GM19023 (cell line): ENCODE data around the gene CPLX1.
A peak's percentile ranks its signal among the peaks of the same experiment; 100 is the strongest.
"Not testable (repeated sequence)": the region's sequence is repeated elsewhere in the genome, so short reads cannot be mapped to it uniquely, and the experiment has no call there.

Source experiments
- ATAC-seq: cut with Tn5 transposase; IDR thresholded peaks from one replicate; pipeline ENCODE4 v1.9.1; 2021; ENCODE audit warnings: mild to moderate bottlenecking, moderate library complexity; ENCODE audit not compliant: unreplicated experiment

Gene CPLX1

DNA sequence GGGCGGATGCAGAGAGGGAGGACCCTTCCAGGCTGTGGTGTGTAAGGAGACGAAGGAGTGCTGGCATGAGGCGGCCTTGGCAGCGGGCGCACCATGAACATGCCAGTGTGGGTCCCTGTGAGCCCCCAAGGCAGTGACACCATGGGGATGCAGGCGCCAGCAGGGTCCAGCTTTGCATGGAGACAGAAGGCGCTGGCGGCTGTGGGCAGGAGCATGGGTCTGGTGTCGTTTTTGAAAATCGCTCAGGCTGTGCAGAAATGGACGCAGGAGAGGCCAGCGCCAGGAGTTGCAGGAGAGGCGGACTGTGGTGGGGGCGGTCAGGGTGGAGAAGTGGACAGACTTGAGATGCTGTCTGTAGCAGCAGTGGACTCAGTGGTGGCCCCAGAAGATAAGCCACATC, 64.2 kb downstream of the CPLX1 start:
- no peak for ATAC-seq

- ATAC-seq: no peak
These were observed 64.8 kb downstream of the CPLX1 start for GRCh38 chr4:761086-761485.

GRCh38 chr4:760616-761015, 65.3 kb downstream of the CPLX1 start:
- no peak for ATAC-seq

- ATAC-seq: not testable (repeated sequence)
These were observed 66.1 kb downstream of the CPLX1 start for GRCh38 chr4:759810-760209.

DNA sequence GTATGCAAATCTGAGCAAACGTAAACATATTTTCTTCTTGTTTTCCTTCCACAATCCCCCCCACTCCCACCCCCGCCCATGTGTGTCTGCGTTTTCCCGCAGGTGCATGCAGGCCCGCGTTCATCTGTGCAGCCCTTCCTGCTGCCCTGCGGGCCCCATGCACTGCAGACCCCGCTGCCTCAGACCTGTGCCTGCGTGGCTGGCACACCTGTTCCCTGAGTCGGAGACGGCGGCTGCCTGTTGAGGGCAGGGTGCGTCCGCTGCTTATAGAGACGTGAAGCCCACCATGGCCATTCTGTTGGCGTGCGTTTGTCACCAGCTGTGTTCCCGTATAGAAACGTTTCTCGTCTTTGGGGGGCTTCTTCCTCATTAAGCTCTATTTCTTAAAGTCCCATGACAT, 68.8 kb downstream of the CPLX1 start:
- ATAC-seq: no peak

DNA sequence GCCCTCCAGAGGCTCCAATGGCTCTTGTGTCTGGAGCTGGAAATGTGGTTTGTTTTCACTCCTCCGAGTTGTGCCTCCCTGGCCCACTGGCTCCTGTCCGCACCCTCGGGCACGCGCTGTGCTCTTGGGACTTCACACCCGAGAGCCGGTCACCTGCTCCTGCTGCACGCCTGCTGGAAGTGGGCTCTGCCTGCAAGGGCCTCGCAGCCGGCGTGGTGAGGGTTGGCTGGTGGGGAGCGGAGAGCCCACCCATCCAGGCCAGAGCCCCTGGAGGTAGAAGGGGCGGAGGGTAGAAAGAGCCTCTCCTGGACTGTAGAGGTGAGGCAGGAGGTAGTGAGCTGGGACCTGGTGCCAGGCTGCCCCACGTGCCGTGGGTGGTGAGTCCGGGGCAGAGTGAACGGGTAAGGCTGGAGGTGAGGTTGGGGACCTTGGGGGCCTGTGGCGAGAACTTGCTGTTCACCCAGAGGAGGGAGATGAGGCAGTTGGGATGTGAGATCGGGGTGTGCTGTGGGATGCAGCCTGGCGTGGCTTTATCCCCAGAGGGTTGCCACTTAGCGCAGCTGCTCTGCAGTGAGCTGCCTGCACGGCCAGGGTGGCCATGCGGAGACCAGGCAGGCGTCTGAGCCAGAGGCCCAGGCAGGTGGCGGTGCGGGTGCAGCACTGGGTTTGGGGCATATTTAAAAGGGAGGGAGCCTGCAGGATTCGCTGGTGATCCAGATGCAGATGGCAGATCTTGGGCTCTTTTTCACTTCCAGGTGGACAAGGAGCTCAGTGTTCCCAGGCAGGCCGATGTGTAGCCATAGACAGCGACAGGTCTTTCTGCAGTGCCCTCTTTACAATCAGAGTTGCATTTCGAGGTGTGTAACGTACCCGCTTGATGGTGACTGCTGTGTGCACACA, 71.5 kb downstream of the CPLX1 start:
- ATAC-seq: no peak

DNA sequence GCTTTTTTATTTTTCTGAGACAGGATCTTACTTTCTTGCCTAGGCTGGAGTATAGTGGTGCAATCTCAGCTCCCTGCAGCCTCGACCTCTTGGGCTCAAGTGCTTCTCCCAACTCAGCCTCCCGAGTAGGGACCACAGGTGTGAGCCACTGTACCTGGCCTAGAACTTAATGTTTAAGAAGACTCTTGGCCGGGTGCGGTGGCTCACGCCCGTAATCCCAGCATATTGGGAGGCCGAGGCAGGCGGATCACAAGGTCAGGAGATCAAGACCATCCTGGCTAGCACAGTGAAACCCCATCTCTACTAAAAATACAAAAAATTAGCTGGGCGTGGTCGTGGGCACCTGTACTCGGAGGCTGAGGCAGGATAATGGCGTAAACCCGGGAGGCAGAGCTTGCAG, 72.7 kb downstream of the CPLX1 start:
- not testable (repeated sequence) for ATAC-seq

GRCh38 chr4:752196-752861, 73.6 kb downstream of the CPLX1 start:
- ATAC-seq: no peak

- ATAC-seq: no peak
These were observed 74.3 kb downstream of the CPLX1 start for GRCh38 chr4:751676-752075.

DNA sequence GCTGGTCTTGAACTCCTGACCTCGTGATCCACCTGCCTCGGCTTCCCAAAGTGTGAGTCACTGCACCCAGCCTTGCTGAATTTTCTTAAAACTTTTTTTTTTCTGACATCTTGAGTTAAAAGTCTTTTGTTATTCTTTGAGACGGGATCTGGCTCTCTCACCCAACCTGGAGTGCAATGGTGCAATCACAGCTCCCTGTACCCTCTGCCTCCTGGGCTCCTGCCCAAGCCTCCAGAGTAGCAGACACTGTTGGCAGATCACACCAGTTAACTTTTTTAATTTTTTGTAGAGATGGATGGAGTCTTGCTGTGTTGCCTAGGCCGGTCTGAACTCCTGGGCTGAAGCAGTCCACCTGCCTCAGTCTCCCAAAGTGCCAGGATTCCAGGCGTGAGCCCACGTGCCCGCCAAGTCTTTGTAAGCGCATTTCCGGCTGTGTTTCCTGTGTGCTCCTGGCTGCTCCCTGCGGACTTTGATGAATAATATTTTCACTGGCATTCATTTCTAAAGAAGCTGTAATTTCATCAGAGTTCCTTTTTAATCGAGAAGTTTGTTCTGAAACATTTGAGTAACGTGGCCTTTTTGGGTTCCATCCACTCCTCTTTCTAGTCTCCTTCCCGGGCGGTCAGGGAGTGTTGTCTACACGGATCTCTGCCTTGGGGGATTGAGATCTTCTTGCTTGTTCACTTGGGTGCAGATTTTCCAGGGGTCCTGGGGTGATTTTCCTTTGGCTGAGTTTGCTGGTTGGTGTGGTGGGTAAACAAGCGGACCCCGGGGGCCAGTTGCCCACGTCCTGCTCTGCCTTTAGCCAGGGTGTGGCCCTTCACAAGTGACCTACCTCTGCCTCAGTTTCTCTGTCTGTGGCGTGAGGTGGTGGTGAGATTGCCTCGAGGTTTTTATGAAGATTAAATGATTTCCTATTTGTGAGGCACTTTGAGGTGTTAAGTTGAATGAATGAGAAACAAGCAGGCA, 75.9 kb downstream of the CPLX1 start:
- ATAC-seq: no peak

- no peak for ATAC-seq
These were observed 77.5 kb downstream of the CPLX1 start for GRCh38 chr4:748461-748860.

DNA sequence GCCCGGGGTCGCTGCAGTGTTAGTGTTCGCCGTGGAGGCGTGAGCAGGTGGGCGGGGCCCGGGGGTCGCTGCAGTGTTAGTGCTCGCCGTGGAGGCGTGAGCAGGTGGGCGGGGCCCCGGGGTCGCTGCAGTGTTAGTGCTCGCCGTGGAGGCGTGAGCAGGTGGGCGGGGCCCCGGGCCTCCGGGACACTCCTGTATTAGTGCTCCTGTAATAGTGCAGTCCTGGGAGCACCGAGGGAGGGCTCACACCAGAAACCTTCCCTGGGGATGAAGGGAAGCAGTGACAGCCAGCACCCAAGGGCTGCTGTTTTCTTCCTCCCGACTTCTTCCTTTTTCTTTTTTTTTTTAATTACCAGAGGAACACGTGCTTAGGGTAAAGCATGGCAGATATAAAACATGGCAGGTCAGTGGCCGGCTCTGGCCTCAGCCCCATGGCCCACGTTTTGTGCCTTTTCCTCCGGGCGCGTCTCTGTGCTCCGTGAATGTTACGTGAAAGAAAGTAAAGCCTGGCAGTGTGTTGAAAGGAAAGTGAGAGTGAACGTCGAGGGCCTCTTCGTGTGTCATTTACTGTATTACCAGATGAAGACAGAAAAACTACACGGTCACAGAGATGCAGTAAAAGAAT, 78.3 kb downstream of the CPLX1 start:
- ATAC-seq: no peak

DNA sequence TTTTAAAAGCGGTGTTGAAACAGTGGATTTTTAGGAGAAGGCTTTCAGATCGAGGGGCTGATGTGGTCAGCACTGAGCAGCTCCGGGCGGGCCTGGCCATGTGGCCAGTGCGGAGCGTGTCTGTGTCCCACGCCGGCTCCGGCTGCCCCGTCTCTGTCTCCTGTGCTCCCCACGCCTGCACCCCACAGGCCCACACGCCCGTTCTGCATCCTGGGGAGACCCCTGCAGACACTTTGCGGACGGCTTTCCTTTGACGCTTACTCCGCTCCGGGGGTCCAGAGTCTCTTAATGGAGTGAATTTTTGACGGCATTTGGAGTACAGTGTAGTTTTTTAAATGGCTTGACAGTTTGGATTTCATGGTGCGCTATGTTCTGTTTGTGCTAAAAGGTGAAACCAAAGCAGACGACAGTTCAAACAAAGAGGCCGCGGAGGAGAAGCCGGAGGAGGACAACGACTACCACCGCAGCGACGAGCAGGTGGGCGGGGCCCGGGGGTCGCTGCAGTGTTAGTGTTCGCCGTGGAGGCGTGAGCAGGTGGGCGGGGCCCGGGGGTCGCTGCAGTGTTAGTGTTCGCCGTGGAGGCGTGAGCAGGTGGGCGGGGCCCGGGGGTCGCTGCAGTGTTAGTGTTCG, 81.6 kb downstream of the CPLX1 start:
- ATAC-seq: no peak

GRCh38 chr4:743463-744211, 82.3 kb downstream of the CPLX1 start:
- no peak for ATAC-seq

DNA sequence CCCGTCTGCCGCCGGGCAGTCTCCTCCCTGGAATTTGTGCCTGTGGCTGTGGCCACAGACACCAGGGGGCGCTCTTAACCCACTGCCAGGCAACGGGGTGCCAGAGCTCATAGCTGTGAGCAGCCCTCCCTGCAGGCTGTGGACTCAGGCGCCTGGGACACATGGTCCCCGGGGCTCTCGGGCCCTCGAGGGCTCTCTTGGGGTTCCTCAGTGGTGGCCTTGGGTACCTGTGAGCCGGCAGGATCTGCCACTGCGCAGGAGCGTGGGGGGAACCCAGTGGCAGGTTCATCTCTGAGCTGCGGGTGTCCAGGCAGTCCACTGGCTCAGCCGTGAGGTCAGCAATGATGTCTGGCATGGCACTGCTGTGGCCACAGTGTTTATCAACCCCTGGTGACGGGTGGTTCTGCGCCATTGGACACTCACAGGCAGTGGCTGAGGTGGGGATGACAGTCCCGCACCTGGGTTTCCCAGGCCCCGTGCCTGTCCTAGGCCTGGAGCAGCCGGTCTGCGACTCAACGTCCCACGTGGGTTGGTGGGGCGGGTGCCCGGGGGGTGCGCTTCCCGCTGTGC, 83.1 kb downstream of the CPLX1 start:
- peak; percentile 60 for ATAC-seq

- peak; percentile 28 for ATAC-seq
These were observed 83.7 kb downstream of the CPLX1 start for GRCh38 chr4:742096-742741.

- ATAC-seq: no peak
These were observed 85.2 kb downstream of the CPLX1 start for GRCh38 chr4:740656-741282.

- ATAC-seq: no peak
These were observed 85.9 kb downstream of the CPLX1 start for GRCh38 chr4:740011-740410.
